G401 (cell line): Measurements from ENCODE around the gene TENM3. TPM values are rescaled to one million over a fixed set of nuclear protein-coding genes. Genes with fewer than 3 reads are reported as not detected.

ENCODE experiments used
- DNase-seq: peaks from one replicate; pipeline ENCODE4 v3.0.0-alpha.2; 2015; ENCODE audit warnings: low spot score
- in situ Hi-C: cut with HindIII; loops from 2 replicates; pipeline ENCODE4 v1.10.0; 2016; ENCODE audit warnings: low sequenced_read_pairs, mixed read lengths
- total RNA-seq: library from RNA; depleted of rRNA; stranded (reverse); fragments of >200 nt; shearing (Covaris generic); gene quantifications from 2 replicates; pipeline ENCODE4 v1.2.3, GENCODE V29; 2014

TENM3 gene
- total RNA-seq, 1 experiment from 2014 or later = 0.03 TPM

DNA sequence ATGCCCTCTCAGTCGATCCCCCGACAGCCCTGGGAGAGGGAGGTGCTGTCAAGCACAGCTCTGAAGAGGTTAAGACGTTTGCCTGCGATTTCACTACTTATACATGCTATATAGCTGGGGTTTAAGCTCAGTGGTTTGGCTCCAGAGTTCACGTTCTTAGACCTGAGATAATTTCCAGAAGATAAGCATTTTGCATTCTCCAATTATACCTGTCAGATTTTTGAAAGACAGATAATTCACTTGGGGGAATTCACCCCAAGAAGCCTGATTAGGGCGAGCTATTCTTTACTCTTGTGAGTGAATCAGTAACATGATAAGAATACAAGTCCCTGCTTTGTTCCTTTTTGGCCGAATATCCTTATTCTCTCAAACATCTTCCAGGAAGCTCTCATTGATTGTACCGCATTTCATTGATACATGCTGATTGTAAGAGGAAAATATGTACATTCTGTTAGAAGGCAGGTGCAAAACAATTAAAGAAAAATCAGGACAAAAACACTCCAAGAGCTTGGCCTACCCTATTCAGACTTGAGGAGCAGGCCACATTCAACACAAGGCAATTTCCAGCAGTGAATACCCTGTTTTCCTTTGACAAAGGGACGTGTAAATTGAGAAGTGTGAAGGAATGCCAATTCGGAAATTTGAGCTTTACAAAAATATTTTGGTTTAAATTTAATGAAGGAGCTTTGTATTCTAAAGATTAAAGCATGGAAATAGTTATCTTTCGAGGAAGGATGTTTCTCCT is 30.2 kb downstream of the TENM3 start:
- DNase-seq = no peak
- in situ Hi-C loops = no loop called here

DNA sequence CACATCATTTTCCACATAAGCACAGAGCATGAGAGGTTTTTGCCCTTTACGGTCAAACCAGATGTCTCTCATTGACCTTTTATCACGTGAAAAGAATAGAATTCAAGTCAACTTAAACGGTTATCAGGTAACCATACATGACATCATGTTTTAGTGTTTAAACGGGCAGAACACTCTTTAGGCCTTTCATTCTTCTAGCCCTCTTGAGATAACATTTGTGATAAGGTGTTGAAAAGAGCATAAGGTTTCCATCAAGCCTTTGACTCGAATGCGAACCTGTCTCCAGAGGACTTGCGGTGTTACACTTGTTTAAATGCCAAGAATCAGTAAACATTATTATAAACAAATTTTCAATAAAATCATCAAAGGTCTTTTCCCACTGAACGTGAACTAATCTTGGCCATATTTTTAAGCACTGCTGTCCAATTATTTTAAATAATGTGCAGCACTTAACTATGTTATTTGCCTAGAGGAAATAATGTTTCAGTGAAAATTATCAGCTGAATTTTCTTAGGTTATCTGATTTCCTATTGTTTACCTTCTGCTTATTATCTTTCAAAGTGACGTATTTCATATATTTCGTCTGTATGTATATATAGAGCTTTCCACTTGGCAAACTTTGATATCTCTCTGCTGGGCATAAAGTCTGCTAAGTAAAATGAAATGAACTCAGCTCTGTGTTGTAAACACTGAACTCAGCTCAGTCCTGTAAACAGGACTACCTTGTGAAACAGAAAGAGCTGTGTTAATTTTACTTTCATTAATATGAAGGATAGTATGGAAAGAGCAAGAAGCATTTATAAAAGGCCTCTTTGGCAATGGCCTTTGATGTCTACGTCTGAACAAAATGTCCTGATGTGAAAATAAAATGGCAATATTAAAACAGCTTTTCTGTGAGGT is 33.3 kb downstream of the TENM3 start:
- no peak for DNase-seq

GRCh38 chr4:182277377-182277776 is 34.2 kb downstream of the TENM3 start:
- in situ Hi-C loops = no loop called here
- no peak for DNase-seq

More for the DNA sequence above, 33.3 kb downstream of the TENM3 start:
- in situ Hi-C loops = no loop called here

- in situ Hi-C loops = no loop called here
These were observed 35.5 kb downstream of the TENM3 start for GRCh38 chr4:182278729-182279128.

DNA sequence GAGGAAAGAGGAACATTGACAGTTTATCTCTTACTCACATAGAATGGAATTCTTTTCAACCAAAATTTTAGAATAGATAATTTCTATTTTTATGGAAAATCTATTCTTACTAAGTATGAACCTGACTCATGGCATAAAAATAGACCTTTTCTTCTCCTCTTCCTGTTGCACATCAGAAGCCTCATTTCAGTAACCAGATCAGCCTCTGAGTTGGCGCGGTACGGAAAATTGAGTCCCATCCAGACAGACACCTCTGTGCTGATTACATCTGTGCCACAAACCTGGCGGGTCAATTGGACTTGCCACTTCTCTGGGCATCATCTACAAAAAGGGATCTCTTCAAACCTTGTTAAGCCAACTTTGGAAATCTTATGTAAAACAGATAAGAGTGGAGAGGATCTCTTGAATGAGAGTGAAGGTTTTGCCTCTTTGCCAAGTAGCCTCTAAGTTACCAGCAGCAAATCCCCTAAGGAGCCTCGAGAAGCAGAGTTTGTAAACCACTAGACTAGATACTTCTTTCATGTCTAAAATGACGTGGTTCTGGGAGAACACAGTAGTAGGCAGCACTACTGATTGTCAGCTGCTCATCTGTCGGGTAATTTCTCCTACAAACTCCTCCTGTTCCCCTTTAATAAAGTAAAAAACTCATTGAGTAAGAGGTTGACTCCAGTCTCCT is 37.4 kb downstream of the TENM3 start:
- in situ Hi-C loops = no loop called here
- DNase-seq = no peak

More at GRCh38 chr4:182278729-182279128, 35.5 kb downstream of the TENM3 start:
- no peak for DNase-seq

GRCh38 chr4:182286035-182286434 is 42.8 kb downstream of the TENM3 start:
- DNase-seq = no peak
- in situ Hi-C loops = no loop called here

DNA sequence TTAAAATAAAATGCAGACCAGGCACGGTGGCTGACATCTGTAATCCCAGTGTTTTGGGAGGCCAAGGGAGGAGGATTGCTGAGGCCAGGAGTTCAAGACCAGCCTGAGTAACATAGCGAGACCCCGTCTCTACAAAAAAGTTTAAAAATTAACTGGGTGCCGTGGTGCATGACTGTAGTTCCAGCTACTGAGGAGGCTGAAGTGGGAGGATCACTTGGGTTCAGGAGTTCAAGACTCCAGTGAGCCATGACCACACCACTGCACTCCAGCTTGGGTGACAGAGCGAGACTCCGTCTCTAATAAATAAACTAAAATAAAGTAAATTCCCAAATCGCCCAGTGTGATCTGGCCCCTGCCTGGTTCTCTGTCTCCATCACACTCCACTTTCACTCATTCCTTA is 43.7 kb downstream of the TENM3 start:
- in situ Hi-C loops = no loop called here
- DNase-seq = no peak

DNA sequence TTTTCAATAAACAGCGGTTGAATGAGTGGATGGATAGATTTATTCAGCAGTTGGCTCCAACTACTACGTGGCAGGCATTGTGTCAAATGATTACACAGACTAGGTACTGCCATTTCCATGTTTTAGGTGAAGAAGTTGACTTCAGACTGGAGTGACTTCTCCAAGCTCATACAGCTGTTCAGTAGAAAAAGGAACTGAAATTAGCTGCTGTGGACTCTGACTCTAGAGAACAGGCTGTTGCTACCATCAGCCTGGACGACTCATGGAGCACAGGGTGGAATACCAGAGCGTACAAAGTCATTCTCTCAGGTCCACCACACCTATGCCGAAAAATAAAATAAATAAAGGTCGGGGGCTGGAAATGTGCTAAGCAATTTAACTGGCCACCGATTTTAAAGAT is 45.3 kb downstream of the TENM3 start:
- in situ Hi-C loops = no loop called here
- DNase-seq = no peak

DNA sequence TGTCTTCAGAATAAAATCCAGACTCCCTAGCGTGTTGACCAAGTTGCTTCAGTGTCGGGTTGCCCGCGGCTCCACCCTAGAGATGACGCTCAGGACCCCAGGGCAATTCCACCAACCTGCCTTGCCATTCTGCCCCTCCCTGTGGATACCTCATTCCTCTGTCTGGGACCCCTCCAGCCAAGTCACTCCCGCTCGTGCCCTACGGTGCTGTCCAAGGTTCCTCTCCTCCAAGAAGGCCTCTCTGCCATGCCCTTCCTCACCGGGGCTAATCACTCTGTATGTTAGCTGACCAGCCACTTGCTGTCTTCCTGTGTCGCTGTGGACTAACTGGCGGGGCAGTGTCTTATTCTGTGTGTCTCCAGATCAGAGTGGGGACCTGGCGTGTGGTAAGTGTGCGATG is 46.6 kb downstream of the TENM3 start:
- DNase-seq = no peak
- in situ Hi-C loops = no loop called here

GRCh38 chr4:182291175-182291574 is 48.0 kb downstream of the TENM3 start:
- in situ Hi-C loops = no loop called here
- no peak for DNase-seq

DNA sequence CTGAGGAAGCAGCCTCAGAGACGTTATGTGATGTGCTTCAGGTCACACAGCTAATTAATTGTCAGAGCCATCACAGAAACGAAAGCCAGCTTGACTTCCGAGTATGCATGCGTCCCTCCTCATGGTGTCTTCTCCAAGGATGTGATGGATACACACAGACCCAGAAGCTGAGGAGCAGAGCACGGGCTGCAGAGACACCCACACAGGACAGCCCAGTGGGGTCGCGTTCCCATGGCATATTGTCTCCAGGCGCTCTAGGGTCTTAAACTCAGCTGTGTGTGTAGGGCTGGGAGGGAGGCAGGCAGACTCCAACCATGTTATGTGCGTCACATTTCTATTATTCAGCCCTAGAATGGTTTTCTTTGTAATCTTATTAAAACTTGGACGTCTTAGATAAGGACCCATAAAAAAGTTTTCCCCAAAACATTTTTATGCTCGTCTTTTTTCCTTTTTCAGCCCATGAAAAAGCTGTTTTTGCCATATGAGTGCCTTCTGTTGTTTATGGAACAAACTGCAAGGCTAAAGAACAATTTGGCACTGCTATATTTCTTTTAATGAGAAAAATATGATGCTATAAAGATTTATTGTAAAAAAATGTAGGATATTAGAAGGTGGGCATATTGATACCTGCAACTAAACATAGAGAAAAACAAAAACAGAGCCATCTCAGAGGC is 48.5 kb downstream of the TENM3 start:
- DNase-seq = no peak
- in situ Hi-C loops = no loop called here

DNA sequence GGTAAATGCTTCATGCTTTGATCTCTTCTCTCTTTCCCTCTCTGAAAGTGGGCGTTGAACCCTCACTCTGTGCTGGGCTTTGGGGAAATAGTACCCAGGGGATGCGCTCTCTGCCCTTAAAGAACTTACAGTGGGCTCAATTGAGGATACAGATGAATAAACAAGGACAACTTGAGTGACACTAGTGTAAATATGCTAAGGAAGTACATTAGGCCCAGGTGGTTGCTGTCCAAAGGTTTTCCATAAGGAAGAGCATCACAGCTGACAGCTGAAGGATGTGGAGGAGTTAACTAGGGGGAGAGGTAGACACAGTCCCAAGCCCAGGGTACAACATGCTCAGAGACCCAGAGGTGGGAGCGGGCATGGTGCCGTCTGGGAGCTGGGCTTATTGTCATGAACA is 49.4 kb downstream of the TENM3 start:
- in situ Hi-C loops = no loop called here
- no peak for DNase-seq

DNA sequence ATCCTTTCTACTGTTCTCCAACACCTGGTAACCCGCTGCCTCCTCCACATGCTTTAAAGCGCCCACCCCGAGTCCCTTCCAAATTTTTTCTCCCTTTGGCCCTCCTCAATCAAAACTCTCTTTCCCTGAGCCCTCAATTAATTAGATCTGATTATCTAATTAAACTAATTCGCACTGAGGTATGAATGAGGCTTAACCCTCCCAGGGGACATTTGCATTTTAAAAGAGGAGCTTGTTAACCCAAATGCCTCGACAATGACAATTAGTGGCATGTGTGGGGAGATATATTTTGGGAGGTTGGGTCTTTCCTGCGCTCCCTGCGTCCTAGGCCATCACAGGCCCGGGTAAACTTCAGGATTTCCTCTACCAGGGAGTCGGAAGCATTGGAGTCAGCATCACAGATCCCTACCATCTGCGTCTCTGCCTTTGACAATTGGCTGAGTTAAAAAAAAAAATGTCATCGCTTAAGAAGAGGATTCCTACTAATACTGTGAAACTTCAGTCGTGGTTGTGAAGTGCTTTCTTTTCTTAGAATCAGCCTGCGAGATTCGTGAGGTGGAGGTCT is 50.6 kb downstream of the TENM3 start:
- in situ Hi-C loops = no loop called here
- DNase-seq = no peak

GRCh38 chr4:182294451-182294850 is 51.2 kb downstream of the TENM3 start:
- DNase-seq = no peak
- in situ Hi-C loops = no loop called here

GRCh38 chr4:182297659-182298058 is 54.5 kb downstream of the TENM3 start:
- in situ Hi-C loops = no loop called here
- no peak for DNase-seq

DNA sequence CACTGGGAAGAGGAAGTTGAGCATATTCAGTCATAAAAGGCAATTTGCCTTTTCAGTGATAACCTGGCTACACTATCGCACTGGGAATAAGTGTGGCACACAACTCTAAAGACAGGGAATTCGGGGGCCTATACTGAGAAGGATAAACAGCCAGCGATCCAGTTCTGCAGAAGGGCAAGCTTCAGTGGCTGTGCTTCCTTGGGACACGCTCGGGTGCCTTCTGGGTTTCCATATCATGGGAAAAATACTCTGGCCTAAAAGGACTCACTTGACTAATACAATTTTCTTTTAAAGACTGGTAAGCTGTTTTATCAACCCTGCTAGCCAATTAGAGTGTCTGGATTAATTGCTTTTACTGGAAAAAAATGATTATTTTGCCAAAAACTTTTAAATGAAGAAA is 58.5 kb downstream of the TENM3 start:
- in situ Hi-C loops = no loop called here

GRCh38 chr4:182303847-182304246 is 60.6 kb downstream of the TENM3 start:
- in situ Hi-C loops = no loop called here
- DNase-seq = no peak

More for the DNA sequence above, 58.5 kb downstream of the TENM3 start:
- no peak for DNase-seq

DNA sequence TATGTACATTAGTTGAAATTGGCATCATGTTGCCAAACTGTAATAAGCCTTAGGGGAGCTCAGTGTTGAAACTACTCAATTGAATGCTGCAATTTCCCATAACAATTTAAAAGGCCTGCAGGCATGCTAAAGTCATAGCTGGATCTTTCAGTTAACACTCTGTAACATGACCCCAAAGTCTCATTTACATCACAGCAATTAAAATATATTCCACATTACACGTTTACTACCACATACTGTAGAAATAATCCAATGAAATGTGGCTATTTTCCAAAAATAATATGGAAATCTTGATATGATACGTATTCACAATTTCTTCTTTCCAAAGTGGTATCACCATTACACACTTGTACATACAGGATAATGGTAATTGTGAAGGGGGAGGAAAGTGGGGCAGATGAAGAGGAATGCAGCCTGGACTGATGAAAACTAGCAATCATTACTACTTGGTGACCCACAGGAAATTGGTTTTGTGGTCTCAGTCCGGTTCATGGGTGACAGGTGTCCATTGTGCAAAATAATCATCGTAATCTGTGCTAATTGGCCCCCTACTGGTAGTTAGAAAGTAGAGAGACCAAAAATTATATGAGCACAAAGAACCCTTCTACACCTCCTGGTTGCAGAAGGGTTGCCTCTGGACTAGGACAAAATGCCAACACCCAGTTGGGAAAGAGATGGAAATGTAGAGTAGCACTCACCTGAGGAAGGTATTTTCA is 63.7 kb downstream of the TENM3 start:
- in situ Hi-C loops = no loop called here
- DNase-seq = no peak
